HG02943 (cell line): ENCODE measurements around the gene MAB21L3.
"Not testable (repeated sequence)": the region's sequence is repeated elsewhere in the genome, so short reads cannot be mapped to it uniquely, and the experiment has no call there.

Source experiments
- ATAC-seq: cut with Tn5 transposase; IDR thresholded peaks from one replicate; pipeline ENCODE4 v1.9.1; 2021; ENCODE audit warnings: mild to moderate bottlenecking, low read depth, moderate library complexity; ENCODE audit not compliant: unreplicated experiment

MAB21L3 gene

DNA sequence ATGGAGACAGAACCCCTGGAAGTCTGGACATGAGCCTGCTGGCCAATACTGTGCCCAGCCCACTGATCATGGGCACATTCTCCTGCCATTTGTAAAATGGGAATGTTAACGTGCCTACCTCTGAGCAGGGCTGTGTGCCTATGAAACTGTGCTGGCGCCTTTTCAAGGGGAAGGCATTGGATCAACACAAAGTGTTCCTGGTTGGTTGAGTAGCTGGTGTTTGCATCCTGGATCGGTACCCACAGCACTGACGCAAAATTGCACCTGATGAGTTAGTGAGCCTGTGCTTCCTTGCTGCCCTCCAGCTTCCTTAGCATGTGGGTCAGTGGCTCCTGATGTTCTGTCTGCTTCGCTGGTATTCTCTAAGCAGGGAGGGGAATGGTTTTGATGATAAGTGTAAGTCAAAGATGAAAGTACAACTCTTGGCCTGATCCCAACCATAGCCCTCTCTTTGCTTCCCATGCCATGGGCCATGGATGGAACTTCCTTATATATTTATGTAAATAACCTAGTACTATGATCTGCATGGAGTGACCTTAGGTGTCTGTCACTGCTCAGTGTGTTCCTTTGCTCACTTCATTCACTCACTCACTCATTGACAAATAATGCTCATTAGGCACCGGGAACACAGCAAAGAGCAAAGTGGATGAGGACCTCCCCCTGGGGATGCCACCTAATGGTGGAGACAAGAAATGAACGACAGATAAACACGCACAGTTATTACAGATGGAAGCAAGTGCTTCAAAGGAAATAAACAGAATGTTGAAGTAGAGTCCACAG lies 22.7 kb downstream of the MAB21L3 start:
- no peak for ATAC-seq

DNA sequence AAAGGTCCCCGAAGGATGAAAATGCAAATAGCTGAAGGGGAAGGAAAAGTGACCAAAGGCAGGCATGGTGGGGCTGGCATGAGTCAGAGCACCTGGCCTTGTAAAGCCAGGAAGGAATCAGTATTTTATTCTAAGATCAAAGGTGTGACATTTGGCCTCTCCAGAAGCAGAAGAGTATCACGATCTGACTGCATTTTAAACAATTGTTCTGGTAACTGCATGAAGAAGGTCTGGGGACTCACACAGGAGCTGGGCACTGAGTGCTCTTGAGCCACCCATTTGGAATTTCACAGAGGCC lies 23.2 kb downstream of the MAB21L3 start:
- ATAC-seq: no peak

DNA sequence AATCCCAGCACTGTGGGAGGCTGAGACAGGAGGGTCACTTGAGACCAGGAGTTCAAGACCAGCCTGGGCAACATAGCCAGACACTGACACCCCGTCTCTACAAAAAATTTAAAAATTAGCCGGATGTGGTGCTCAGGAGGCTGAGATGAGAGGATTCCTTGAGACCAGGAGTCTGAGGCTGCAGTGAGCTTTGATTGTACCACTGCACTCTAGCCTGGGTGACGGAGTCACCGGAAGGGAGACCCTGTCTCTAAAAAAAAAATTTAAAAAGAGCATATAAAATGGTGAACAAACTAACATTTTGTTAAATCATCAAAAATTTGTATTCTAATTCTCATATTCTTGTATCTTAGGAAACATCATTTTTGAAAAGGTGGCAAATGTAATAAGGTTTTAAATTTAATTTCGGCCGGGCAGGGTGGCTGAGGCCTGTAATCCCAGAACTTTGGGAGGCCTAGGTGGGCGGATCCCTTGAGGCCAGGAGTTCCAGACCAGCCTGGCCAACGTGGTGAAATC lies 27.1 kb downstream of the MAB21L3 start:
- ATAC-seq: no peak

DNA sequence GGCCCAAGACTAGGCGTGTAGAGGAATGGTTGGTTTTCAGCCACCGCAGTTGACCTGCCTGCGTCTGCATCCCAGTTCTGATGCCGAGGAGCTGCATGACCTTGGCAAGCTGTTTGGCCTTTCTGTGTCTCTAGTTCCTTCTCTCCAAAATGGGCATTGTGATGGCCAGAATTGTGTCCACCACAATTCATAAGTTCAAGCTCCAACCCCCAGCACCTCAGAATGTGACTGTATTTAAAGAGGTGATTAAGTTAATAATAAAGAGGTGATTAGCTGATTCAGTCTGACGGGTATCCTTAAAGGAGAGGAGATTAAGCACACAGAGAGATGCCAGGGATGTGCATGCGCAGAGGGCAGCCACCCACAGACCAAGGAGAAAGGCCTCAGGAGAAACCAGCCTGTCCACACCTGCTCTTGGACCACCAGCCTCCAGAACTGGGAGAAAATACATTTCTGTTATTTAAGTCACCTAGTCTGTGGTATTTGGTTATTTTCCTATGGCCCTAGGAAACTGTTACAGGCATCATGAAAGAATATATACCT lies 28.5 kb downstream of the MAB21L3 start:
- ATAC-seq: no peak

DNA sequence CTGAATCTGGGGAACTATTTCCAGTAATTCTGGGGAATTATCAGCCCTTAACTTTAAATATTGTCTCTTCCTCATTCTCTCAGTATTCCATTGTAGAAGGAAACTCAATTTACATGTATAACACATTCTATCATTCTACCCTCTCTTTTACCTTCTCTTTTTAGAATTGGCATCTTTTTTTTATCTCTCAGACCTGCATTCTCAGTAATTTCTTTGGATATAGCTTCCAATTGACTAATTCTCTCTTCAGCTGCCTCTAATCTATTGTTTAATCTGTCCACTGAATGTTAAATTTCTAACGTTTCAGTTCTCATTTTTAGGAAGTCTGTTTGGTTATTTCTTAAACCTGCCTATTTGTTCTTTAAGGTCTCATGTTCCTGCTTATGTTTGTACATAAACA lies 33.0 kb downstream of the MAB21L3 start:
- no peak for ATAC-seq

DNA sequence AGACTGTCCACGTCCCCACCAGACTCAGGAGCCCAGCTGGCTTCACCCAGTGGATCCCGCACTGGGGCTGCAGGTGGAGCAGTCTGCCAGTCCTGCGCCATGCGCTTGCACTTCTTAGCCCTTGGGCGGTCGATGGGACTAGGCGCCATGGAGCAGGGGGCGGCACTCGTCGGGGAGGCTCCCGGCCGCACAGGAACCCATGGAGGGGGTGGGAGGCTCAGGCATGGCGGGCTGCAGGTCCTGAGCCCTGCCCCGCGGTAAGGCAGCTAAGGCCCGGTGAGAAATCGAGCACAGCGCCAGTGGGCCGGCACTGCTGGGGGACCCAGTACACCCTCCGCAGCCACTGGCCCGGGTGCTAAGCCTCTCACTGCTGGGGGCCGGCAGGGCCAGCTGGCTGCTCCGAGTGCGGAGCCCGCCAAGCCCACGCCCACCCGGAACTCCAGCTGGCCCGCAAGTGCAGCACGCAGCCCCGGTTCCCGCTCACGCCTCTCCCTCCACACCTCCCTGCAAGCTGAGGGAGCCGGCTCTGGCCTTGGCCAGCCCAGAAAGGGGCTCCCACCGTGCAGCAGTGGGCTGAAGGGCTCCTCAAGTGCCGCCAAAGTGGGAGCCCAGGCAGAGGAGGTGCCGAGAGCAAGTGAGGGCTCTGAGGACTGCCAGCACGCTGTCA lies 35.4 kb downstream of the MAB21L3 start:
- not testable (repeated sequence) for ATAC-seq

DNA sequence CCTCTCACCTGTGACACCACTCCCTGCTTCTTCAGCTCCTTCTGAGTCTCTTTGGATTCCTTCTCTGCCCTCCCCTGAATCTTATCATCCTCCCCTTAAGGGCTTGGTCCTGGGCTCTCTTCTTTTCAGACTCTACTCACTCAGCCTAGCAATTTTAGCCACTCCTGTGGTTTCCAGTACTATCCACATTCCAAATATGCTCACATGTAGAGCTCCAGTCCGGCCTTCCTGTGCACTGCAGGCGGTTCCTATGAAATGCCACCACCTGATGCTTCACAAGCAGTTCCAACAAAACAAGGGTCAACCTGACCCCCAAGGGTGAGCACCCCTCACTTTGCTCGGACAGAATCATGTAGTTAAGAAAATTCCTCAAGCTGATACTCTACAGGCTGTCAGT lies 35.9 kb downstream of the MAB21L3 start:
- no peak for ATAC-seq

DNA sequence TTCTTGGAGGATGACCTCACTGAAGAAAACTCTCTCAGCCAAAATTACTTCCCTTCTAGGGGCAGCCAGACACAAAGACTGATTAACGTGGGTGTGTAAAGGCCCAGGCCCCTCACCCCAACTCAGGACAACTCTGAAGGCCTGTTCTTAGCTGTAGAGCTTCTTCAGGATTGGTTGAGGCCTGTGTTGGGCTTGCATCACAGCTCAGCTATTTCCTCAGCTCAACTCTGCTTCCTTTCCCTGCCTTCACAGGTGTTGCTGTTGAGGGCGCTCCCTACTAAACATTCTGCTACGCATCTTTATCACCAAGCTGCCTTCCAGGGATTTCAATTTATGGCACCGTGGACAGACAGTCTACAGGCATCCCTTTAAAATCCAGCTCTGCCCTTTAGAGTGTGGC lies 36.8 kb downstream of the MAB21L3 start:
- no peak for ATAC-seq

DNA sequence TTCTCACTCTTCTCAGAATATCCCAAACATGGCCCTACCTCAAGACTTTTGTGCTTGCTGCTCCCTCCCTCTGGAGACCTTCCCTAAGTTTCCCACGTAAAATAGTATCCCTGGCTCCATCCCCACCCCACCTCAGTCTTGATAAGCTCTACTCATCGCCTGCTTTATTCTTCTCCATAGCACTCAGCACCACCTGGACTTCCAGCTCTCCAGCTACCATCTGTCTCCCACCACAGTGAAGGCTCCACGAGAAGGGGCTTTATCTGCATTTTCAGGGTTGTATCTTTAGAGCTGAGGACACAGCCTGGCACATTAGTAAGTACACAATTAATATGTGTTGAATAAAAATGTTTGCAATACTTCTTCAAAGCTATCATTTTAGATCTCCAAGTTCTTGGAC lies 37.8 kb downstream of the MAB21L3 start:
- ATAC-seq: no peak

DNA sequence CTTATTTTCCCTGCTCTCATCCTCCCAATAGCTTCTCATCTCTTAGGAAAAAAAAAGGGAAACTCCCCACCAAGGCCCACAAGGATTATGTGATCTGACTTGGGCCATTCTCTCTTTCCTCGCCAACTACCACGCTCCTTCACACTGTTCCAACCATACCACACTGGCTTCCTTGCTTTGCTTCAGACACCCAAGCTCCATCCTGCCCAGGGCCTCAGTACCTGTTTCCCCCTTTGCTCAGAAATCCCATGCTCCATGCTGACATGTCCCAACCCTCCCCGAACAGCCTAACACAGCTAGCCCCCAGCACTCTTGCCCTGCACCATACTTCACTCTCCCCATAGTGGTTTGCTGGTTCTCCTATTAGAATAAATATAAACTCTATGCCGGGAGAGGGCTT lies 39.2 kb downstream of the MAB21L3 start:
- no peak for ATAC-seq

DNA sequence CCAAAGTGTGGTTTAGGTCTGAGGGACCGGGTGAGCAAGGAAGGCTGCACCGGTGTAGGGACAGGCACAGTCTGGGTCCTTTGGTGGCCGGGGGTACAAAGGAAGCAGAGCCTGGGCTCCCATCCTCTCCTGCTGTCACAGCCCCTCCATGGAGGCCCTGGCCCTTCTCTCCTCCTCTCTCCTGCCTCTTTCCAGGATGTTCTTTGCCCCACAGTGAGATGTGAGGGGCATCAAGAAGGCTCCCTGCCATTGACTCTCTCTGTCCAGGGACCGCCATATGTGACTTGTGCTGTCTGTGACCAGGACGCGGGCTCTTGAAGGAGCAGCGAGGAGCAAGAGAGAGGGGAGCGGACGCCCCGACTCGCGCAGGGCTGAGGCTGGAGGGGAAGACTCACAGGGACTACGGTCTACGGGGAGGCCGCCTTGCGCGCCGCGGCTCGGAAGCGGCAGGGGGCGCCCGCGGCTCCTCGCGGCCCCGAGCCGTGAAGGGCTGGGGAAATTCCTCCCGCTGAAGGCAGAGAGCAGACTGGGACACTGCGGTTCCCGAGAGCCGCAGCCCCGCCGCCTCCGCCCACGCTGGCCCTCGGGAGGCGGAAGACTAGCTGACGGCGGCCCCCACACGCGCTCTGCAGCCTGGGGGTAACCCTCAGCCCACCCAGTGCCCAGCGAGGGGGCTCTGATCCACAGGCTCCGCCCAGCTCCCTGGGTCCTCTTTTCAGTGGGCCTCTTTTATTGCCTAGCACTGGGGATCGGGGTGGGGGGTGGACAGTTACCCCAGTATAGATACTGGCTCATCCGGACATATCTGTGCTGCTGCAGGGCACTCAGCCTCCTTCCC lies 40.8 kb downstream of the MAB21L3 start:
- ATAC-seq: peak; percentile 78

DNA sequence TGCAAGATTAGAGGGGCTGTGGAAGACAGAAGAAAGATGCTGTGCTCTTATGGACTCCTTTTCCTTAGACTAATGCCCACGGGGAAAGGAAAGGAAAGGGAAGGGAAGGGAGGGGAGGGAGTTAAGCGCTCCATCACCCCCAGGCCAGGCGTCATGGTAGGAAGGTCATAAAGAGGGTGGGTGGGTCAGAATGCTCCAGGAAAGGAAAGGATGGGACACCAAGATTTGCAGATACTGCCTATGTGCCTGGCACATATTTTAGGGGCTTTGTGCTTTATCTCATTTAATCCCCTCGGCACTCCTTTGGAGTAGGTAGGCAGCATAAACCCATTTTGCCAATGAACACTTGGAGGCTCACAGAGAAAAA lies 41.4 kb downstream of the MAB21L3 start:
- ATAC-seq: no peak

DNA sequence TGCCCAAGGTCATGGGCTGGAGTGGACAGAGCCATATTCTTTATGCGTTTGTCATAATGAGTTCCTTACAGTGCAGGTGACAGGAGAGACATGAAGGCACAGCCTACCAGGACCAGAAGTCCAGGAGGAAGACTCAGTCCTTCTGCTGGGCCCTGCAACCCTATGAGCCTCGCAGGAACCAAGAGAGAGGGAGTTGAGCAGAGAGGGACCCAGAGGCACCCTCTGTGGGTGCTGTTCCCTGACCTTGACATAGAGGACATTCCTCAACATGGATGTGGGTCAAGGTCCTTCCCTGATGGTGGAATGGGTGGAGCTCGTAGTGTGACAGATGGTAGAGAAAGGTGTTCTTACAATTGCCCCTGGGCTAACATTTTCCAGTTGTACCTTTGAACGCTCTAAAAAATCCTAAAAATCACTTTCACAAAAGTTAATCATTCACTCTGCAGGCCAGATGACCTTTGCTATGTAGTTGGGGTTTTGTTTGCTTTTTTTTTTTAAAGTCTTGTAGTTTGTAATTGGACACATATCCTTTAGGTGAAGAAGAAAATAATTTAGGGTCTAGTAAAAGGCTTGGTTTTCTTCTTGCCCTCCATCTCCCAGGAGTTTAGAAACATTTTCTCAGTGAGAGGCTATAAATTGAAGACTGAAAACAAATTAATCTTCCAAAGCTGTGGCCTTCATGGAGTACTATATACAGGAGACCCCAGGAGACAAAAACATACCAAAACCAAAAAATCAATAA lies 41.9 kb downstream of the MAB21L3 start:
- ATAC-seq: no peak

DNA sequence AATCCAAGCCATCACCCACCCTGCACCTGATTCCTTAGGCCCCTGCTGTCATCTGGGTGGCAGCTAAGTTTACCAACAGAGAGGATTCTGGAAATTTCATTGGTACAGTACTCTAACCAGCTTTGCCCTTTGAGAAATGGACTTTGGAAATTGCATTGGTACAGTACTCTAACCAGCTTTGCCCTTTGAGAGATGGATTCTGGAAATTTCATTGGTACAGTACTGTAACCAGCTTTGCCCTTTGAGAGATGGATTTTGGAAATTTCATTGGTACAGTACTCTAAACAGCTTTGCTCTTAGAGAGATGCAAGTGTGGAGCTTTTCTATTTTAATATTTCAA lies 42.5 kb downstream of the MAB21L3 start:
- no peak for ATAC-seq

DNA sequence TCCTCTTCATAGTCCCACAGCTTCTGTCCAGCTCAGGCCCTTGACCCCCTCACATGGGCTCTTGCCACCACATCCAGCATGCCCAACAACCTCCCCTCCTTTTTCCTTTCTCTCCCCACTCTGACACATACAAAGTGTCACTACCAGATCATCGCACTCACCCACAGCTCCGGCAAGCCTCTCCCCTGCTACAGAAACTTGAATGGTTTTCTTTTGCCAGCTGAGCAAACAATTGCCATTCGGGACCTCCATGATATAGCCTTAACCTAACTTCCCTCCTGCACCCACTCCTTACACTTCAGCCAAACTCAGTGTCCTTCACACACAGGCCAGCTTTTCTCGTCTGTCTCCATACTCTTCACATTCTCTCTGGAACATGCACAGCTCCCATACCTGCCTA lies 43.3 kb downstream of the MAB21L3 start:
- no peak for ATAC-seq

DNA sequence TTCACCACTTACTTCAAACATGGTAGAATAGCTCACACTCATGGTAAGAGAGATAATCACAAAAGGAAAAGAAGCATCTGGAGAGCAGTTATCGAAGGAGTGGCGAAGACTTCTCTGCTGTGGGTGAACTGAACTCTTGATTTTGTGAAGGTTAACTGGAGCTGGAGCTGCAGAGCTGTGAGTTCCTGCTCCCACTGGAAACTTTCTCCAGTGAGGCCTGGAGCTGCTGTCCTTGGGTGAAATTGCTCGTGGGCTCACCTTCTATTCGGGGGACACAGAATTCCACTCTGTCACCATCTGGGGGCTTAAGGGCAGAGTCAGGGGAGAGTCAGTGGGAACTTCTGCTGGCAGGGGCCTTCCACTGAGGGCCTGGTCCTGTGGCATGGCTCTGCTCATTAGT lies 45.9 kb downstream of the MAB21L3 start:
- ATAC-seq: no peak

DNA sequence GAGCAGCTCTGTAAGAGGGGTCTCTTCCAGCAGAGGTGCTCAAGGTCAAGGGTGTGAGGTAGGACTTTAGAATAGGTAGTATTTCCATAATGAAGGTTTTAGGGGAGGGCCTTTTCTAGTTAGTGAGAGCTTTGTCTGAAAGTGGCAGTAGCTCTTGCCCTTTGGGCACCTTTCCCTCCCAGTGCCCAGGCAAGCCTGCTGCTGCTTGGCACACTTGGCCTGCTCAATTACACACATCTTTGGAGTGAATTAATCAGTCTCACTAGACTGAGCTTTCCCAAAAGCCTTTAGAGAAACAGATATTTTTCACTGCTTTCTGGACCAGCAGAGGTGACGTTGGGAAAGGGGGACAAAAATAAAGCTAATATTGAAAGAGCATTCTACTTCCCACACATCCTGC lies 48.0 kb downstream of the MAB21L3 start:
- no peak for ATAC-seq

DNA sequence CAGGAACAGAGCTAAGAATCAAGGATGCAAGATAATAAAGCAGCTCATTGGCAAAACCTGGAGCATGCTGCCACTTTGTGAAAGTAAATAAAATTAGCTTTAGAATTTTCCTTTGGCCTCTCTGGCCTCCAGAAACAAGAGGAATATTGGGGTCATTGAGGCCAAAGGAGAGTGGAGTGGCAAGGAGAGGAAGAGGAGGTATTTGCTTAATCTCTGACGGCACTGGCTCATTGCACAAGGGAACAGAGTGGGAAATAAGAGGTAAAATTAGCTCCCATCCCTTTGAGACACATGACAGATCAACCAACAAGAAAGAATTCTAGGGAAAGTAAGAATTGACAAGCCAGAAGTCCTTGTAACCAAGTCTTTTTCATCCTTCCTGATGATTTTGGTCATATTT lies 48.4 kb downstream of the MAB21L3 start:
- ATAC-seq: no peak

DNA sequence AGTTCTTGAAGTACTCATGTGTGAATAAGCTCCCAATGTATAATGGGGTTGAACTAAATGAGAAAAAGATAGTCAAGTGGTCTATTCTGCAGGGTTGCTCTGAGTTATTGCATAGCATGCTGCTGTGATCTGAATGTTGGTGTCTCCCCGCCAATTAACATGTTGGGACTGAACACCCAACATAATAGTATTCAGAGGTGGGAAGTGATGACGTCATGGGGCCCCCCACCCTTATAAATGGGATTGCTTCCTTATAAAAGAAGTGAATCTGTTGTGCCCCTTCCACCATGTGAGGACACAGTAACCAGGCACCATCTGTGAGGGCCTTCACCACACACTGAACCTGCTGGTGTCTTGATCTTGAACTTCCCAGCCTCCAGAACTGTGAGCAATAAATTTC lies 50.2 kb downstream of the MAB21L3 start:
- ATAC-seq: no peak

DNA sequence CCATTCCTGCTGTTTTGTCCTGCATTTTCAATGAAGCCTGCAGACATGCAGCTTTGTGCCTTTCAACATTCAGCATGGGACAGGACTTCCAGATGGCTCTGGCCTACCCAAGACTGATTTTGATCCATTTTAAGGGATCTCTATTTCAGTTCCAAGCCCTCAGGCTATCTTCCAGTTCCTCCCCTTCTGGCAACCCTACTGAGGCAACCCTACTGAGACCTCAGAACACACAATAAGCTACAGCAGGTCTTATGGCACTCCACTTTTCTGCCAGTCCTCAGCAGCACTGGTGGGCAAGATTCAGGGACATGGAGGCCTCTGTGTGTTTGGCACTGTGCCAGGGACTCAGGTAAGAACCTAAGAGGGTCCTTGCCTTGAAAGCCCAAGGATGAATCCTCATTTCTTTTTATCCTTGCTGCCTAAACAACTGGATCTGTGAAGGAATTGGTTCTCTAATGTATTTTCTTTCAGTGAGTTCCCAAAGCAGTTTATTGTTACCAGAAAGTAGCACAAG lies 50.7 kb downstream of the MAB21L3 start:
- ATAC-seq: no peak
